Inferior parietal cortex (tissue), 1 donor: ENCODE data around the gene IQSEC3.
"Not testable (repeated sequence)": the region's sequence is repeated elsewhere in the genome, so short reads cannot be mapped to it uniquely, and the experiment has no call there.

Experiments used
- DNase-seq: peaks from one replicate; pipeline ENCODE4 v3.0.0-alpha.2; 2016; ENCODE audit errors: extremely low spot score

IQSEC3 gene

DNA sequence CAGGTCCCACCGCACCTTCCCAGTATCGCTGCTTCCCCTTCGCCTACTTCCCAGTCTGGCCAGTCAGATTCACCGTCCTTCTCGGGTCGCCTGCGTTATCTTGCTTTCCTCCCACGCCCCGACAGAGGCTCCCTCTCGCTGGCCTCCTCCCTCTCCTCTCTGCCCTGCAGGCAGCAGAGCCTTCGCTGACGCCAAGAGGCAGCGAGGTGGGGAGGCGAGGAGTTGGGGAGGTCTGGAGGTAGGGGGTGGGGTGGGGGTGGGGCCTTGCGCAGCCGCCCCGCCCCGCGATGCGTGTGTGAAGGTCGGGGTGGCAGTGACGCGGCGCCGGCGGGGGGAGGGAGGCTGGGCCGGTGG is at the start of gene IQSEC3:
TSS of gene IQSEC3 (plus strand) at position 340 of the 354 bp plus-strand sequence. CDS start 116 bp downstream, outside the sequence.
- DNase-seq, result not testable (repeated sequence)

DNA sequence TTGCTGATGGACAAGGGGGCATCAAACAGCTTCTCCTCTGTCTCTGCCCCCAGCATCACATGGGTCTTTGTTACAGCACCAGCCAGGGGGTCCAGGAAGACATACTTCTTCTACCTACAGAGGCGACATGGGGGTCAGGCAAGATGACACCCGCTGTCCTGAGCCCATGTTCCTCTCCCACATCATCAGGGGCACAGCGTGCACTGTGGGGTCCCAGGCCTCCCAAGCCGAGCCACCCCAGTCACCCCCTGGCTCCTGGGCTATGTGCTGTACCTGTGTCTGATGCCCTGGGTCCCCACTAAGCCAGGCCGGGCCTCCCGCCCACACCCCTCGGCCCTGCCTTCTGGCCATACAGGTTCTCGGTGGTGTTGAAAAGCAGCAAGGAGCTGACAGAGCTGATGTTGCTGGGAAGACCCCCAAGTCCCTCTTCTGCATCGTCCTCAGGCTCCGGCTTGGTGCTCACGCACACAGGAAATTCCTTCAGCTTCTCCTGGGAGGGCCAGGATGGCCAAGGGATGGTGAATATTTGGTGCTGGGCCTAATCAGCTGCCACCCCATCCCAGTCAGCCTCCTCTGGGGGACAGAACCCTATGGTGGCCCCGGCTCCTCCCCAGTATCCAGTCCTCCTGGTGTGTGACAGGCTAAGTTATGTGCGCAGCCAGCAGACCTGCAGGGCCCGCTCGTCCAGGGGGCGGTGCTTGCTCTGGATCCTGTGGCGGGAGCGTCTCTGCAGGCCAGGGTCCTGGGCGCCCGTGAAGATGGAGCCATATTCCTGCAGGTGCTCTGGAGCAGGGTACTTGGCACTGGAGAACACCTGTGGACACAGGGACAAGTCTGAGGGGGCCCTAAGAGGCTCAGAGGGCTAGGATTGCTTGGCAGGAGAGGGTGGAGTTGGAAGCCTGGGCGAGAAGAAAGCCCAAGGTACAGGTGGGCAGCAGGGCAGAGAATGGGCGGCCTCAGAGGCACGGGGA is 48.9 kb upstream of the IQSEC3 start:
- not testable (repeated sequence) for DNase-seq

DNA sequence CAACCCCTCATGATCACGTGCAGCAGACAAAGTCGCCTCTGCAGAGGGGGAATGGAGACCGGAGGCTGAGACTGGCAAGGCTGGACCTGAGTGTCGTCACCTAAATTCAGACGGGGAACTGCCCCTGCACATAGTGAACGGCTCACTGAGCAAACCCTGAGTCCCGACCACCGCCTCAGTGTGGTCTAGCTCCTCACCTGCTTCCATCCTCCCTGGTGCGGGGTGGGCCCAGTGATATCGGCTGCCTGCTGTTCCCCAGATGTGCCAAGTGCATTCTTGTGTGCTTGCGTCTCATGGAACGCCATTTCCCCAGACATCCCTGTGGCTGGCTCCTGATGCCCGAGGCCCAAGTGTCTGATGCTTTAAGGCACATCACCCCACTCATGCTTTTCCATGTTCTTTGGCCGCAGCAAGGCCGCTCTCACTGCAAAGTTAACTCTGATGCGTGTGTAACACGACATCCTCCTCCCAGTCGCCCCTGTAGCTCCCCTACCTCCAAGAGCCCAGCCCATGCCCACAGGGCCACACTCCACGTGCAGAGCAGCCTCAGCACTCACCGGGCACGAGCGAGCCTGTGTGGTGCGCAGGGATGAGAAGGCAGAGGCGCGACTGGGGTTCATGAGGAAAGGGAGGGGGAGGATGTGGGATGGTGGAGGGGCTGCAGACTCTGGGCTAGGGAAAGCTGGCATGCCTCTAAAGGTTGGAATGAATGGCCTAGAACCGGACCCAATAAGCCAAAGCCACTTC is 47.6 kb upstream of the IQSEC3 start:
- not testable (repeated sequence) for DNase-seq

DNA sequence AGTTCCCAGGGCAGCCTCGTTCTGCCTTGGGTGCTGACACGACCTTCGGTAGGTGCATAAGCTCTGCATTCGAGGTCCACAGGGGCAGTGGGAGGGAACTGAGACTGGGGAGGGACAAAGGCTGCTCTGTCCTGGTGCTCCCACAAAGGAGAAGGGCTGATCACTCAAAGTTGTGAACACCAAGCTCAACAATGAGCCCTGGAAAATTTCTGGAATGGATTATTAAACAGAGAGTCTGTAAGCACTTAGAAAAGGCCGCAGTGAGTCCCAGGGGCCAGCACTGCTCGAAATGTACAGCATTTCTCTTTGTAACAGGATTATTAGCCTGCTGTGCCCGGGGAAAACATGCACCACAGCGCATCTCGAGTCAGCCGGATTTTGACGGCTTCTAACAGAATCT is 46.7 kb upstream of the IQSEC3 start:
- not testable (repeated sequence) for DNase-seq

DNA sequence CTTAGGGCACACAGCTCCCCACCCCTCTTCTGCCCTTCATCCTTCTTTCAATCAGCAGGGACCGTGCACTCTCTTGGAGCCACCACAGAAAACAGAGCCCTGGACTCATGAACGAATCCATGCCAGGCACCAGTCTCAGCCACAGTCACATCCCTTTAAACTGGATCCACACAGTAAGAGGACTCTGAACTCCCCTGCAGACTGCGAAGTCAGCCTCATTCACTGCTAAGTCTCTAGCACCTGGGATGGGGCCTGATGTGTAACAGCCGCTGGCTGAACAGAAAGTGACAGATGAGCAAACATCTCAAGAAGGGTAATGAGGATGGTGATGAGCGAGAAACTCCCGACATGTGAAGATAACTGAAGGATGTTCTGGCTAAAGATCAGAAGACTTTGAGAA is 45.8 kb upstream of the IQSEC3 start:
- no peak for DNase-seq

DNA sequence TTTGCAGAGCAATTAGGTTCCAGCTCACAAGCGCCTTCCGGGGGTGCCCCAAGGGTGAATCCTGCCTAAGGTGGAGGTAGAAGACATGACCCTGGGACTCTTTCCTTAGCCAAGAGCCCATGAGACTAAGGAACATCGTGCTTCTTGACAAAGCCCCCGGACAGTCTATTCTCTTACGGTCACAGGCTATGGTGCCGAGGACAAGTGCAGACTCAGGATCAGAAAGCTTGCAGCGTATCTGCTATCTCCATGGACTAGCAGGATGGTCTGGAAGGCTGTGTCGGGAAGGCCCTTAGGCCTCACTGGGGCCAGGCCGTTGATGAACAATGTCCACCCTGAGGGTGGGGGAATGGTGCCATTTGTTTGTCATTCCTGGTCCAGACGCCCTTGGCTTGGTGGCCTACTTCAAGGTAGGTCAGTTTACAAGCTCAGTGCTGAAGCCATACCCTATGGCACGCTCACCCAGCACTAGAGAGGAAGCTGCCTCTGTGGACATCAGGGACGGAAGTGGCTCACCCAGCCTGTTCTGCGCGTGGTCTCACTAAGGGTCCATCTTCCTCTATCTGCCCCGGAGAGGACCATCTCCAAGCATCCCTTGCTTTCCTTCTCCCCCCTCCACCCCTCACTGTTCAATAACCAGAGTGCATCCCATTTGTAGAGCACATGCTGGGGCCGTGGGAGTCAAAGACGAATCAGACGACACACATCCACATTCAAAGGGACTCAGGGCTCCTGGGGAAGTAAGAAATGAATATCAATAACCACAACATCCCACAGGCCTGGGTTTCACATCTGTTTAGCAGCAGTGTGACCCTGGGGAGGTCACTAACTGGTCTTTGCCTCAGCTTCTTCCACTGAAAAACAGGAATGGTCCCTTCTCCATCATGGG is 45.0 kb upstream of the IQSEC3 start:
- DNase-seq, result no peak

DNA sequence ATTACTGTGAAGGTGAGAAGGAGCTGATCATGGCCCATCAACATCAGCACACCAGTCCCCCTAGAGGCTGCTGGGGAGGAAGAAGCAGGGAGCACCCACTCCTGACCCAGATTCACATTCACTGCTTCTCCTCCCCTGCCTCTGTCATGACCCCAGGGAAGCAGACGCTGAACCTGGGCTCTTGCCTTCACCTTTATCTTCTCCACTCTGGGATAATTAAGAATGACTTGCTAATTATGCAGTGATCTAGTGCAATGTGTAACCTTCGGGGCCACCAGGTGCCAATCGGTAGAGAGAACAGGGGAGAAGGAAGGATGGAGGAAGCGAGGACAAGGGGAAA is 44.4 kb upstream of the IQSEC3 start:
- DNase-seq, result no peak

DNA sequence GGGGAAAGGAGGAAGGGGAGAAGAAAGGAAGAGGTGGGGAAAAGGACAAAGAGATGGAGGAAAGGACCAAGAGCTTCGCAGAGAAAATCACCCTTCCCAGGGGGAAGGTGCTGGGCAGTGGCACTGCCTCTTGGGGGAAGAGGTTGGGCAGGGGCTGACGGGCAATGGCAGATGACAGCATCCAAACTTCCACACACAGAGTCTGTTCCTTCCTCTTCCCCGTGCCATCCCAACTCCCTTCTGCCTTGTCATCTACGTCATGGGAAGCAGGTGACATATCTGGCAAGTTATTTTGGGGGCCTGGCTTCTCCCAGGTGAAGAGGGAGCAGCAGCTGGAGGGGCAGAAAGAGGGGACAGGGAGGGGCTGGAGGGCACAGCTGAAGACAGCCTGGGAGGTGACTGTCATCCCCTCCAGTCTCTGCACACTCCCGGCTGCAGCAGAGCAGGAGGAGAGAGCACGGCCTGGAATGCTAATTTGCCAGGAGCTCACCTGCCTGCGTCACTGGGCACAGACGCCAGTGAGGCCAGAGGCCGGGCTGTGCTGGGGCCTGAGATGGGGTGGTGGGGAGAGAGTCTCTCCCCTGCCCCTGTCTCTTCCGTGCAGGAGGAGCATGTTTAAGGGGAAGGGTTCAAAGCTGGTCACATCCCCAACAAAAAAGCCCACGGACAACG is 43.9 kb upstream of the IQSEC3 start:
- no peak for DNase-seq

DNA sequence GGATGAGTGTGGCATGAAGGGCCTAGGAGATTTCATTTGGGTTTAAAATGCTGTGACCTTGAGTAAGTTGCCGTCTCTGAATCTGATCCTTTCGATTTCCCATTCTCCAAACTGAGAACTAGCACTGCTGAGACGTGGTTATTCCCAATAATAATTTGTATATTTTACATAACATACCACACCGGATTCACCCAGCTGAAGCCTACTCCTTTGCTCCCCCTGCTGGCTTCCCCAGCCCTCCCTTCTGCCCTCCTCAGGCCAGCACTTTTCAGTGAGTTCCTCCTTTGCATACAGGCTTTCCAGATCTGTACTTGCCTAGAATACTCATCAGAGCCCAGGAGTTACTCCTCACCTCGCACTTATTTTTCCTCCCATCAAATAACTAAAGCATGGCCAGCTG is 38.7 kb upstream of the IQSEC3 start:
- DNase-seq, result not testable (repeated sequence)

DNA sequence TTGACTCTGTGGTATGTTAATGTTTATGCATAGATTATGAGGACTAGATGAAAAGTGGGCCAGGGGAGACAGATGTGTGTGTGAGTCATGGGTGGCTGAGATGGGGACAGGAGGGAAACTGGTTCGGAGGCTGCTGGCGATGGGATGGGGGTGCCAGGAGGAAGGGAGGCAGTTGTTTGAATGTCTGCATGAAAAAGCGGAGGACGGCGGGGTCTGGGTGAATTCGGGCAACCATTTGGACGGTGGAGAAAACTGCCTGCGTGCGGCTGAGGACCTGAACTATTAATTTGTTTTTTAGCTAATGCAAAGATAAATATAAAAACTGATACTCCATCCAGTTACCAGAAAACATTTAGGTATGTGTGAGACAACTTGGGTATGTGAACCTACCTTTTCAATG is 27.8 kb upstream of the IQSEC3 start:
- DNase-seq, result not testable (repeated sequence)

DNA sequence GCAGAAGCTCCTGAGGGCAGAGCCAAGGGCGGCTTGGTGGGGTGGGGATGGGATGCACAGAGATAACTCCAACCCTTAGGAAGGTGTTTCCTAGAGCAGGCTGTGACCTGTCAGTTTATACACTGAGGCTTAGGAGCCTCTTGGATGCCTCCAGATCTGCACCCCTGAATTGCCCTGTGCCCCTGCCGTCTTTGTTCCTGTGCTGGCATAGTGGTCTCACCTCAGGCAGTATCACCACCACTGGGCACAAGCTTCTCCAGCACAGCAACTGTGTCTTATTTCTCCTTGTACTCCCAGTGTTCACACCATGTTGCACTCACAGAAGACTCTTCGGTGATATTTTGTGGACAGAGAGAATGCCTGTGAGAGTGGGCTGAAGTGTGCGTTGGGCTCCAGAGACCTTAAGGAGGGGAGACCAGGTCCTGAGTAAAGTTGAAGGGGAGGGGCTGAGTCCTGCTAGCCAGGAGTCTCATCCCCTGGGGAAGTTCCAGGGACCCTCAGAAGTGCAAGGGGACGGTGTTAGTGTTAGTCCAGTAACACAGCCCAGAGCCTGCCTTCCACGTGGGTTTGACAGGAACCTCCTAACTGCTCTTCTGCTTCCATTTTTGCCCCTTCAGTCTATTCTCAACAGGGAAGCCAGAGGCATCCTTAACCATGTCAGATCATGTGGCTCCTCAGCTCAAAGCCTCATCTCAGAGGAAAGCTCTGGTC is 26.9 kb upstream of the IQSEC3 start:
- DNase-seq, result not testable (repeated sequence)

DNA sequence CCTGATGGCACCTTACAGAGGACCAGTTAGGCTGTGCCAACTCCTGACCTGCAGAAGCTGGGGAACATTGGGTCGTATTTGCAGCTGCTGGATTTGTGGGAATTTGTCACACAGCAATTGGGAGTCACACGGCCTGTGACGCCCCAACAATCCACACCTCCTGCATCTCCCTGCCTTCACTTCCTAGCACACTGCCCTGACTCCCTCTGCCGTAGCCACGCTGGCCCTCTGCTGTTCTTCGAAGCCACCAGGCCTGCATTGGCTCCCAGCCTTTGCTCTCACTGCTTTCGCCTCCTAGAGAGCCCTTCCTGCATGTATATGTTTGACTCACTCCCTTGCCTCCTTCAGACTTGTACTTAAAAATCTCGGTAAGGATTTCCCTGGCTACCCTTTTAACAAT is 22.2 kb upstream of the IQSEC3 start:
- DNase-seq, result not testable (repeated sequence)

DNA sequence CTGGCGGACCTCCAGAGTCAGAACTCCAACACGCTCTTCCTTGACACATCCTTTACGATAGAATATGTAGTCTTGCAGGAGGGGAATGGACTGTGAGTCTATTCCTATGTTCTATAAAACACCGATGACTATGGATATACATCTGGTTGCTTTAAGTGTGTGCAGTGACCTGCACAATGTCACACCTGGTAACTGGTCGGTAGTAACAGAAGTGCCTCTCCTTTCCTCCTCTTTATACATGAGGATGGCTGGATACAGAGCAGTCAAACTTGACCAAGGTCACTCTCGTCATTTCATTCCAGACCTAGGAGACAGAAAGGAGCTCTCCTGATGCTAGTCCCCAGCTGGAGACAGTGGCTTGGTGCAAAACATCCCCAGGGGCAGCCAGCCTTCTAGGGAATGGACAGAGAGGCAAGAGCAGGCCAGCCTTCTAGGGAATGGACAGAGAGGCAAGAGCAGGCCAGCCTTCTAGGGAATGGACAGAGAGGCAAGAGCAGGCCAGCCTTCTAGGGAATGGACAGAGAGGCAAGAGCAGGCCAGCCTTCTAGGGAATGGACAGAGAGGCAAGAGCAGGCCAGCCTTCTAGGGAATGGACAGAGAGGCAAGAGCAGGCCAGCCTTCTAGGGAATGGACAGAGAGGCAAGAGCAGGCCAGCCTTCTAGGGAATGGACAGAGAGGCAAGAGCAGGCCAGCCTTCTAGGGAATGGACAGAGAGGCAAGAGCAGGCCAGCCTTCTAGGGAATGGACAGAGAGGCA is 21.2 kb upstream of the IQSEC3 start:
- DNase-seq, result not testable (repeated sequence)

DNA sequence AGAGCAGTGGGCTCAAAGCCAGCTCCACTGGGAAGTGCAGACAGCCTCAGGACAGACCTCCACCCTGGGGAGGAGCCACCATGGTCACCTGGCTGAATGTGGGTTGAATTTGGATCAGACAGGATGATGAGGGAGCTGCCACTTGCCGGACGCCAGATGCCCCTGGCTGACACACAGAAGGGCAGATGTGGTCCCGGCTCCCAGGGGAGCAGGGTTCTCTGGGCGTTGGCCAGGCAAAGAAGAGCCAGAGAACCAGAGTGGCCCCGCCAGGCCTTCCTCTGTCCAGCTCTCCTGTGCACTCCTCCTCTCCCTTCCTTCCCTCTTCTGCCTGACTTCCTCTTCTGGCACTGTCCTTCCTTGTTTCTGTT is 20.6 kb upstream of the IQSEC3 start:
- not testable (repeated sequence) for DNase-seq

DNA sequence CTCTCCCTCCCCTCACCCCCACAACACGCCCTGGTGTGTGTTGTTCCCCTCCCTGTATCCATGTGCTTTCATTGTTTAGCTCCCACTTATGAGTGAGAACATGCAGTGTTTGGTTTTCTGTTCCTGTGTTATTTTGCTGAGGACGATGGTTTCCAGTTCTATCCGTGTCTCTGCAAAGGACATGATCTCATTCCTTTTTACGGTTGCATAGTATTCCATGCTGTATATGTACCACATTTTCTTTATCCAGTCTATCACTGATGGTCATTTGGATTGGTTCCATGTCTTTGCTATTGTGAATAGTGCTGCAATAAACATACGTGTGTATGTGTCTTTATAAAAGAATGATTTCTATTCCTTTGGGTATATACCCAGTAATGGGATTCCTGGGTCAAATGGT is 20.0 kb upstream of the IQSEC3 start:
- DNase-seq, result not testable (repeated sequence)

DNA sequence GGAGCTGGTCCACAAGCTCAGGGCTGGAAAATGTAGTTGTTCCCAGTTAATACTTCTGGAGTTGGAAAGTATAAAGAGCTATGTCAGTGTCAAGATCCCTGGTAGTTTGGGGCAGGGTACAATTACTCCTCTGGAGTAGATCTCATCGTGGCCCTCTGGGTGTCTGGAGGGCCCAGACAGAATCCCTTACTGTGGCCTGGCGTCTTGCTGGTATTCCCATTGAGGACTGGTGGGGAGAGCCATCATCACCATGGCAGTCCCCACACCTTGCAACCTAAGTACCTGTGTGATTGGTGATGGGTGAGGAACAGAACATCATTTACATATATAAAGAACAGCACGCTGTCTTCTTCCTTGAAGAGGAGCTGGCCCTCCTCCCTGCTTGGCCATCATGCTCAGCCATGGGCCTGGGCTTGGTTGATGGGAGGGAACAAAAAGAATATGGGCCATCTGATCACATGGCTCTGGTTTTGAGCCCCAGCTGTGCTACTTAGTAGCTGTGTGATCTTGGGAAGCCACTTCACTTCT is 18.8 kb upstream of the IQSEC3 start:
- DNase-seq, result not testable (repeated sequence)

DNA sequence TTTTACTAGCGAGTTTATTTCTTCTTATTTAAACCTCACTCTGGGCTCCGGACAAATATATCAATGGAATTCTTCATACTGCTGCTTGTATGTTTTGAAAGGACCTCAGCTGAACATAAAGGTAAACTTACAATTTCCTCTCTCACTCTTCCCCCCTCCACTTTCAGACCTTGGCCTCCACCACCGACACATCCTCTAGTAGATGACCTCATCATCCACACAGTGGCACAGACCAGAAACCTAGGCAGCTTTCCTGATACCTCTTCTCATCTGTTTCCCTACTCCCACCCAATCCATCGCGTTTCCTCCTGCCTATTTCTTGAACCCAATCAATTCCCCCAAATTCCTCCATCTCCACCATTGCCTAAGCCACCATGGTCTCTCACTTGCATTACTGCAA is 17.4 kb upstream of the IQSEC3 start:
- DNase-seq, result not testable (repeated sequence)

DNA sequence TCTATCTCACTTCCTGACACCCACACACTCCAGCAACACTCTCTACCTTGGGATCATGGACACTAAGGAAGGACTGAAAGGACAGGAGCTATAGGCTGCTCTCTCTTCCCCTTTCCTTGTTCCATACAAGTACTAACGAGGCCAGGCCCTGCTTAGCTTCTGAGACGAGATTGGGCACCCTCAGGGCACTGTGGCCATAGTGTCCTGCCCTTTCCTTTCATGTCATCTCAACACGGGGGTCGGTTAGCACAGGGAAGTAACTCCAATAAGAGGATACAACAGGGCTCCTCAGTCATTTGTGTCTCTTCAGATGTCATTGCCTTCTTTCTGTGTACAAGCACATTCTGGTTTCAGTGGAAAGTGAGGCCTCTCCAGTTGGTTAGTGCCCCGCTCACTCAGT is 15.5 kb upstream of the IQSEC3 start:
- not testable (repeated sequence) for DNase-seq

DNA sequence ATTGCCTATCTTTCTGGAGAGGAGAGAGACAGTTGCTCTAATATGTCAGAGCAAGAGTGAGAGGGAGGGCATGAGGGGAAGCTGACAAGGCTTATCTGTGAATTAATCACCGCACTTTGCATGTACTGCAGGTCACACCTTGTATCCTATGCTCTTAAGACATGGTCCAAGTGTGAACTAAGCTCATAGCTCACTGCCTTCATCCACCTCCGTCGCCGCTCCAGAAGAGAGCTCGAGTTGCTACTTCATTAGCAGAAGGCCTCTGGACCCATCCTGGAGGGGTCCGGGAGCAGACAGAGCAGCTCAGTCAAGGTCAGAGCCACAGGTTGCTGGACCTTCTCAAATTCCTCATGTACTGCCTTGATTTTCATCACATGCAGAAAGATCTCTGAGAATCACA is 14.6 kb upstream of the IQSEC3 start:
- not testable (repeated sequence) for DNase-seq
